Amniotic stem cell (primary cell): Measurements from ENCODE around the gene CERS6.
A peak's percentile ranks its signal among the peaks of the same experiment; 100 is the strongest.

Experiments
- DNase-seq: peaks from one replicate; lab custom pipeline; 2025; lab: John Stamatoyannopoulos, UW

Gene CERS6

DNA sequence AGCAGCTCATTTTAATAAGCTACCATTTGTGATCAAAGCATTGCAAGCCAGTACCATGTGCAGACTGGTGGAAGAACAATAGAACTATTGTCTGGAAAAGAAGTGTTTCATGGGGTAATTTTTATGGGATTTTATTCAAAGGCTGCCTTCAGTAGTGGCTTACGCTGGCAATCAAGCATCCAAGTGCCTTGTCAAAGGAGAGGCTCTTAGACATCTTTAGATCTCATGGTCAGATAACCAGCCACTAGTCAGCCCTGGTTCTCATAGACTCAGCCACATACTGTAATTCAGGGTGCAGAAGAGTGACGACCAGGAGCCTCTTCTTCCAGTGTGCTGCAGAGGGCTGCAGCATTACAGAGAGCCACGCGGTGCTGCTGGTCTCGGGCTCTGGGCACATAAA is 247.9 kb downstream of the CERS6 start:
- DNase-seq = no peak

GRCh38 chr2:168705534-168706470 is 249.7 kb downstream of the CERS6 start:
- DNase-seq = peak; percentile 17

GRCh38 chr2:168706806-168707205 is 250.7 kb downstream of the CERS6 start:
- no peak for DNase-seq

DNA sequence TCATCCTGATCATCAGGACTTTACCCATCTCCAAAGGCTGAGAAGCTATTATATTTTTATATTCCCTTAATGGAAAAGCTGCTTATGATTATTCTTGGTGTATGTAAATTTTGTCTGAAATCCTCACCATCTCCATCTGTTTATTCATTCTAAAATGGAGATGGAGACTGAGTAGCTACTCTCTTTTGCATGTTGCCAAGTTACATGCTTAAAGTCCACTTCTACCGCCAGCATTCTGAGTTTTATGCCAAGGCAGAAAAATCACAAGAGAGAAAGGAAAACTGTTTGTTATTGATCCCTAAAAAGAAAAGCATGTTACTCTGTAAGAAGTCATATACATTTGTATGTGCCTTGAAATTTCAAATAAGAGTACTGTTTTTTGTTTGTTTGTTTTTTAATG is 252.0 kb downstream of the CERS6 start:
- DNase-seq = no peak

GRCh38 chr2:168710754-168711467 is 254.8 kb downstream of the CERS6 start:
- no peak for DNase-seq

DNA sequence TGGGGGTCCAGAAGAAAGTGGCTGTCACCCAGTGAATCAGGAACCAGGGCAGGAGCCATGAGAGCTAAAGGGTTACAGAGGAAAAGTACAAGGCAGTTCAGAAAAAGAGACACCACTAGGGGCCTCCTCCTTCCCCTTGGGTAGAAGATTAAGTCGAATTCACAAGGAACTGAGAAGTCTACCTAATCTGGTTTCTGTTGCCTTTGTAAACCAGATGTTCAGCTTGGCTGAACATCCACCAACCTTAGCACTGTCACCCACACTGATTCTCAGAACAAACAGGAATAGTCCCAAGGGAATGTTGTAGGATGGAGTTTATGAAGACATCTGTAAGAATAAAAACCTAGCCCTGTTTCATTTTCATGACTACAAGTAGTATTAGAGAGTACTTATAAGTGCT is 256.0 kb downstream of the CERS6 start:
- DNase-seq = no peak

GRCh38 chr2:168713325-168713724 is 257.3 kb downstream of the CERS6 start:
- no peak for DNase-seq

DNA sequence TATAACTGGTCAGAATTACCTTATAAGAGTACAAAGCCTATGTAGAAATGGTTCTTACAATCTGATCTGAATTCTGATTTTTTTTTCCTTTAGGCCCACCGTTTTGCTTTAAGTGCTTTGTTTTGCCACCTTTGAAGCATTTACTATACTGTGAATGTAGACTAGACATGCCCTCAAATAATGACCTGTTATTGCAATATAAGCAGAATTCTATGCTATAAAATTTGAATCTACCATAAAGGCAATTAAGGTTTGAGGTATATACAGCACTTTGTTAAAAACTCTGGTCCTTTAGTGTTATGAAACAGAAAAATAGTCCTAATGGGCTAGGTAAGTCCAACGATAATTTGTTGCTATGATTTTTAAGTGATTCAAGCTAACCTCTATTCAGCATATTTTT is 259.8 kb downstream of the CERS6 start:
- DNase-seq = no peak

- no peak for DNase-seq
Observed at GRCh38 chr2:168716839-168717238, 260.8 kb downstream of the CERS6 start.

DNA sequence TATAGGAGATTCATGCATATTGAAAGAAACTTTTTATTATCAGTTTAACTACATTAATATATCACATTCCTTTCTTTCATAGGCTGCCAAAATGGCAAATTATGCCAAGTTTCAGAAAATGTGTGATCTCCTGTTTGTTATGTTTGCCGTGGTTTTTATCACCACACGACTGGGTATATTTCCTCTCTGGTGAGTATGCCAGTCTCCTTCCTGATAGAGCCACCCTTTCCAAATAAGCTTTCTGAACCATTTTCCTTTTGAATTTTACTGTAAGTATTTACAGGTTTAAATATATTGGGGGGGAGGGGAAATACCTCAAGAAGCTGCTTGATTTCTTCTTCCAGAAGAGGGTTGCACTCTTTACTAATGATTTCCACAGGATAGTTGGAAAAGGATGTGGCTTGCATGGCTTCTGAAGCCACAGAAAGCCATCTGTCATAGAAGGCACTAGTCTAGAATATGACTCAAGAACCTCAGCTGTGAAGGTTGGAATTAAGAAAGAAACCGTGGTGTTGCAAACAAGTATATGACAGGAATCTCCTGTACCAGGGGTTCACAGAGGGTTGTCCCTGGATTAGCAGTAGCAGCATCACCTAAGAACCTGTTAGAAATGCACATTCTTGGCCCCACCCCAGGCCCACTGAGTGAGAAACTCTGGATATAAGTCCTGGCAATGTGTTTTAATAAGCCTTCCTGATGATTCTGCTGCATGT is 261.9 kb downstream of the CERS6 start:
- DNase-seq = no peak

GRCh38 chr2:168718622-168719021 is 262.6 kb downstream of the CERS6 start:
- DNase-seq = no peak

- no peak for DNase-seq
Observed at GRCh38 chr2:168719446-168719845, 263.4 kb downstream of the CERS6 start.

- no peak for DNase-seq
Observed at GRCh38 chr2:168722592-168722991, 266.5 kb downstream of the CERS6 start.

DNA sequence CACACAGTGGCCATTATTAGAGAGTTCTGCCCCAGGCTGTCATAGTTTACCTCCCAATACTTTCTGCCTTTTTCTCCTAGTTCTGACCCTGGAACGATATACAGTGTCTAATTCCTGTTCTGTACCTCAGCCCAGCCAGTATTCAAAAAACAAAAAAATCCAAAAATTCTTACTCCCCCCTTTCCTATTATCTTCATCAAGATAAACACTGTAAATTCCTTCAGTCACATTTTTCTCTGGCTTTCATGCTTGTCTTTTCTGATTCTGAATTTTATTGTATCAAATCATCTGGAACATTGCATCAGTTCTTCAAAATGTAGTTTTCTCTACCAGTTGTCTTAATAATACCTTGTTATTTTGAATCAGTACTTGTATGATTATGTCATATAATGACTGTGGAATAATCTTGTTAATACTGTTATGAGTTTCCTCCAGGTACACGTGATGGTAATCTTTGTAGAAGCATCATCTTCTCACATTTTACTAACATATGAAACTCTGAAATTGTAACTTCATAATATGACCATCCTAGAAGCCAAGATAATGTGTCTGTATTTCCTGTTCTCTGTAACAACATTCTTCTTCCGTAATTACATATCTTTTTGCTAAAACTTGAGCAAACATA is 267.3 kb downstream of the CERS6 start:
- DNase-seq = no peak

GRCh38 chr2:168726375-168726774 is 270.3 kb downstream of the CERS6 start:
- no peak for DNase-seq

DNA sequence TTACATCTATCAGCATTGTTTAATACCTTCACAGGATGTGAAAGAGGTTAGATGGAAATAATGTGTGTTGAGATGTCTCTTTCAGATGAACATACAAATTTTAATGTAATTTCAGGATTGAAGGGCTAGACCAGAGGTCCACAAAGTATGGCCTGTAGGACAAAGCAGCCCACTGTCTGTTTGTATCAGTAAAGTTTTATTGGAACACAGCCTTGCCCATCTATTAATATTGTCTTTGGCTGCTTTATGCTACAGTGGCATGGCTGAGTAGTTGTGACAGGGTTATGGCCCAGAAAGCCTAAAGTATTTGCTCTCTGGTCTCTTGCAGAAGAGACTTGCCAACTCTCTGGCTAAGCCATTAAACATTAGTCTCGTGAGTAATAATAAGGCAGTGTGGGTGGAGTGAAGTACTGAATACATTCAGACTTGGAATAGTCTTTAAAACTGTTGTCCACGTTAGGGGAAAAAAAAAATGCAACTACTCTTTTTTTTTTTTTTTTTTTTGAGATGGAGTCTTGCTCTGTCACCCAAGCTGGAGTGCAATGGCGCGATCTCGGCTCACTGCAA is 271.9 kb downstream of the CERS6 start:
- no peak for DNase-seq

- no peak for DNase-seq
Observed at GRCh38 chr2:168729455-168729854, 273.4 kb downstream of the CERS6 start.

DNA sequence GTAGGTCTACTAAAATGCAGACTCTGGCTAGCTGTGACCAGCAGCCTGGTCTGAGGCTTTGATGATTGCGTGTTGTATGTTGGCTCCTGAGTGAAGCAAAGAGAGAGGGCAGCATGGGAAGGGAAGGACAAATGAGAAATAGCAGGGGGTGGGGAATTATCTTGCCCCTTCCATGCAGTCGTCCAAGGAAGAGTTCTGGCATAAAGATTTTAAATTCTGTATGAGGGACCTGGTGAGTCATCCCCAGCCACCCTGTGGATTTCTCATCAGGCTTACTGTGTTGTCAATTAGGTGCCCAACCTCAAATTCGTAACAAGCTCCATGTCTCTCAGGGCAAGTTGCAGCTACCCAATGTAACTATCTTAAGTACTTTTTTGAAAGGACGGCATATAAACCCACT is 274.3 kb downstream of the CERS6 start:
- DNase-seq = no peak

- DNase-seq = no peak
Observed at GRCh38 chr2:168731002-168731401, 274.9 kb downstream of the CERS6 start.

GRCh38 chr2:168731616-168732015 is 275.5 kb downstream of the CERS6 start:
- no peak for DNase-seq

GRCh38 chr2:168732100-168732499 is 276.0 kb downstream of the CERS6 start:
- DNase-seq = no peak

- no peak for DNase-seq
Observed at GRCh38 chr2:168732506-168732905, 276.4 kb downstream of the CERS6 start.
